HepG2 (cell line): ENCODE measurements around the gene WNT6.

Experiments used
- ASH2L ChIP-seq: fragments of 300-600, 200-600 bp; sonication (generic); IDR thresholded peaks from 2 replicates; pipeline ENCODE4 v1.7.0; 2017; ENCODE audit warnings: low read depth, mild to moderate bottlenecking, moderate library complexity, mixed read lengths, low read length; ENCODE audit not compliant: insufficient read length
- ZNF333 ChIP-seq: sonication (generic); formaldehyde crosslinking; IDR thresholded peaks from 2 replicates; pipeline ENCODE4 v1.4.0; 2020; ENCODE audit warnings: mild to moderate bottlenecking, missing genetic modification reagents, borderline replicate concordance
- TF ChIP-seq, protein P1 (sequence below): IDR thresholded peaks from 2 replicates; pipeline ENCODE4 v1.4.0; 2020; ENCODE audit warnings: mild to moderate bottlenecking, missing genetic modification reagents

DNA sequence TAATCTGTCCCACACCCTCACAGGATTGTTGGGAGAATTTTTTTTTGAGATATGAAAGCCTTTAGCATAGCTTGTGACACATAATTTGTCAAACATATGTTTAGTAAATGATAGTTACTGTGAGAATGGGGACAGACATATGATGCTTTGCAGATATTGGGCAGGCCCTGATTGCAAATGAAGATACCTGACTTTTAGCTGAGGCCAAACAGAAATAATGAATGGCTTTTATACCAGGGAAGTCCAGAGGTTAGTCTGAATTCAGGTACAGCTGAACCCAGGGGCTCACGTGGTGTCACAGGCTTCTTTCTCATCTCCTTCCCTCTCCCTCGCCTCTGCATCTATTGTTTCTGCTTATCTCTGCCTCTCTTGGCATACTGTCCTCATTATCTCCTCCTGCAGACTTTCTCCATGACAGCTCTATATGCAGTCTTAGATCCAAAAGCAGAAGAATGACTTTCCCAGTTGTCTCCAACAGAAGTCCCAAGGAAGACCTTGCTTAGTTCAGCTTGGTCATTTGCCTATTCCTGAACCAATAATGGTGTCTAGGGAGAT lies 16.2 kb downstream of the WNT6 start:
- TF ChIP-seq ASH2L (no peak), ZNF333 (CRISPR knock-in tag) (no peak)
- TF ChIP-seq, protein P1, sequence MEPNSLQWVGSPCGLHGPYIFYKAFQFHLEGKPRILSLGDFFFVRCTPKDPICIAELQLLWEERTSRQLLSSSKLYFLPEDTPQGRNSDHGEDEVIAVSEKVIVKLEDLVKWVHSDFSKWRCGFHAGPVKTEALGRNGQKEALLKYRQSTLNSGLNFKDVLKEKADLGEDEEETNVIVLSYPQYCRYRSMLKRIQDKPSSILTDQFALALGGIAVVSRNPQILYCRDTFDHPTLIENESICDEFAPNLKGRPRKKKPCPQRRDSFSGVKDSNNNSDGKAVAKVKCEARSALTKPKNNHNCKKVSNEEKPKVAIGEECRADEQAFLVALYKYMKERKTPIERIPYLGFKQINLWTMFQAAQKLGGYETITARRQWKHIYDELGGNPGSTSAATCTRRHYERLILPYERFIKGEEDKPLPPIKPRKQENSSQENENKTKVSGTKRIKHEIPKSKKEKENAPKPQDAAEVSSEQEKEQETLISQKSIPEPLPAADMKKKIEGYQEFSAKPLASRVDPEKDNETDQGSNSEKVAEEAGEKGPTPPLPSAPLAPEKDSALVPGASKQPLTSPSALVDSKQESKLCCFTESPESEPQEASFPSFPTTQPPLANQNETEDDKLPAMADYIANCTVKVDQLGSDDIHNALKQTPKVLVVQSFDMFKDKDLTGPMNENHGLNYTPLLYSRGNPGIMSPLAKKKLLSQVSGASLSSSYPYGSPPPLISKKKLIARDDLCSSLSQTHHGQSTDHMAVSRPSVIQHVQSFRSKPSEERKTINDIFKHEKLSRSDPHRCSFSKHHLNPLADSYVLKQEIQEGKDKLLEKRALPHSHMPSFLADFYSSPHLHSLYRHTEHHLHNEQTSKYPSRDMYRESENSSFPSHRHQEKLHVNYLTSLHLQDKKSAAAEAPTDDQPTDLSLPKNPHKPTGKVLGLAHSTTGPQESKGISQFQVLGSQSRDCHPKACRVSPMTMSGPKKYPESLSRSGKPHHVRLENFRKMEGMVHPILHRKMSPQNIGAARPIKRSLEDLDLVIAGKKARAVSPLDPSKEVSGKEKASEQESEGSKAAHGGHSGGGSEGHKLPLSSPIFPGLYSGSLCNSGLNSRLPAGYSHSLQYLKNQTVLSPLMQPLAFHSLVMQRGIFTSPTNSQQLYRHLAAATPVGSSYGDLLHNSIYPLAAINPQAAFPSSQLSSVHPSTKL (CRISPR knock-in tag) = no peak
